H9 (cell line): Measurements from ENCODE around the gene CCDC93. TPM values are rescaled to one million over a fixed set of nuclear protein-coding genes. Genes with fewer than 3 reads are reported as not detected.

Source experiments
- DNase-seq: peaks from one replicate; pipeline ENCODE4 v3.0.0-alpha.2; 2017
- H2AFZ ChIP-seq: one replicate; pipeline ENCODE4 v1.6.1; 2013; ENCODE audit warnings: mild to moderate bottlenecking, low read length, control low read depth, moderate library complexity
- H2AK5ac ChIP-seq: 2 replicates; pipeline ENCODE4 v1.6.1; 2013; ENCODE audit warnings: low read length, control low read depth, mixed read lengths; ENCODE audit not compliant: insufficient read length
- H2BK120ac ChIP-seq: one replicate; pipeline ENCODE4 v1.6.1; 2013; ENCODE audit warnings: low read depth, mild to moderate bottlenecking, low read length, control low read depth, inconsistent platforms; ENCODE audit not compliant: poor library complexity, severe bottlenecking
- H2BK12ac ChIP-seq: 2 replicates; pipeline ENCODE4 v1.6.1; 2013; ENCODE audit warnings: low read length, control low read depth, mixed read lengths, low read depth; ENCODE audit not compliant: insufficient read length
- H2BK15ac ChIP-seq: 2 replicates; pipeline ENCODE4 v1.6.1; 2013; ENCODE audit warnings: low read depth, low read length, control low read depth
- H2BK20ac ChIP-seq: one replicate; pipeline ENCODE4 v1.6.1; 2013; ENCODE audit warnings: low read depth, mild to moderate bottlenecking, low read length, control low read depth, inconsistent platforms; ENCODE audit not compliant: poor library complexity, severe bottlenecking
- H2BK5ac ChIP-seq: 2 replicates; pipeline ENCODE4 v1.6.1; 2013; ENCODE audit warnings: low read length, control low read depth, mixed read lengths; ENCODE audit not compliant: insufficient read length
- H3K14ac ChIP-seq: 2 replicates; pipeline ENCODE4 v1.6.1; 2013; ENCODE audit warnings: low read length, control low read depth; ENCODE audit not compliant: insufficient read depth
- H3K18ac ChIP-seq: 2 replicates; pipeline ENCODE4 v1.6.1; 2013; ENCODE audit warnings: low read depth, mild to moderate bottlenecking, mixed read lengths, low read length, control low read depth; ENCODE audit not compliant: insufficient read length
- H3K23ac ChIP-seq: 2 replicates; pipeline ENCODE4 v1.6.1; 2013; ENCODE audit warnings: low read length, control low read depth, mixed read lengths, low read depth; ENCODE audit not compliant: insufficient read length
- H3K23me2 ChIP-seq: 2 replicates; pipeline ENCODE4 v1.6.1; 2013; ENCODE audit warnings: low read depth, mild to moderate bottlenecking, mixed read lengths, low read length, control low read depth; ENCODE audit not compliant: insufficient read length, poor library complexity, severe bottlenecking
- H3K27ac ChIP-seq: 2 replicates; pipeline ENCODE4 v1.5.1; 2013; ENCODE audit warnings: low read length, control low read depth, mixed read lengths, low read depth; ENCODE audit not compliant: insufficient read length
- H3K27me3 ChIP-seq: 2 replicates; pipeline ENCODE4 v1.6.1; 2013; ENCODE audit warnings: low read length, control low read depth, inconsistent platforms; ENCODE audit not compliant: insufficient read depth
- H3K4ac ChIP-seq: 2 replicates; pipeline ENCODE4 v1.6.1; 2013; ENCODE audit warnings: low read depth, mild to moderate bottlenecking, control low read depth, inconsistent platforms, low read length, moderate library complexity
- H3K4me1 ChIP-seq: 2 replicates; pipeline ENCODE4 v1.6.1; 2013; ENCODE audit warnings: low read length, control low read depth, inconsistent platforms; ENCODE audit not compliant: insufficient read depth
- H3K4me2 ChIP-seq: 2 replicates; pipeline ENCODE4 v1.6.1; 2013; ENCODE audit warnings: low read length, control low read depth, mixed read lengths; ENCODE audit not compliant: insufficient read length, insufficient read depth
- H3K56ac ChIP-seq: 2 replicates; pipeline ENCODE4 v1.6.1; 2013; ENCODE audit warnings: low read depth, mild to moderate bottlenecking, mixed read lengths, low read length, control low read depth; ENCODE audit not compliant: insufficient read length
- H3K79me1 ChIP-seq: 2 replicates; pipeline ENCODE4 v1.6.1; 2013; ENCODE audit warnings: low read depth, mild to moderate bottlenecking, moderate library complexity, low read length, control low read depth, inconsistent platforms; ENCODE audit not compliant: insufficient read depth, poor library complexity, severe bottlenecking
- H3K79me2 ChIP-seq: 2 replicates; pipeline ENCODE4 v1.6.1; 2013; ENCODE audit warnings: low read length, control low read depth, inconsistent platforms; ENCODE audit not compliant: insufficient read depth
- H3K9ac ChIP-seq: 2 replicates; pipeline ENCODE4 v1.6.1; 2013; ENCODE audit warnings: low read length, control low read depth, mixed read lengths; ENCODE audit not compliant: insufficient read length; ENCODE audit errors: extremely low read depth
- H3K9me3 ChIP-seq: one replicate; pipeline ENCODE4 v1.6.1; 2013; ENCODE audit warnings: low read depth, low read length, inconsistent platforms; ENCODE audit not compliant: control insufficient read depth
- H3T11ph ChIP-seq: one replicate; pipeline ENCODE4 v1.6.1; 2013; ENCODE audit warnings: mild to moderate bottlenecking, low read length, control low read depth, inconsistent platforms
- H4K20me1 ChIP-seq: one replicate; pipeline ENCODE4 v1.6.1; 2013; ENCODE audit not compliant: control insufficient read depth, insufficient read length, insufficient read depth
- H4K5ac ChIP-seq: 2 replicates; pipeline ENCODE4 v1.6.1; 2013; ENCODE audit warnings: low read depth, mild to moderate bottlenecking, mixed read lengths, low read length, control low read depth; ENCODE audit not compliant: insufficient read length
- H4K8ac ChIP-seq: replicated peaks from 2 replicates; pipeline ENCODE4 v1.6.1; 2013; ENCODE audit warnings: low read length, control low read depth, mixed read lengths, low read depth; ENCODE audit not compliant: insufficient read length
- H4K91ac ChIP-seq: 2 replicates; pipeline ENCODE4 v1.6.1; 2013; ENCODE audit warnings: low read depth, mild to moderate bottlenecking, moderate library complexity, mixed read lengths, low read length, control low read depth; ENCODE audit not compliant: insufficient read length
- H3K27ac Mint-ChIP-seq, 3 experiments: 2 replicates in 2 of 3; 3 replicates in 1 of 3; pipeline ENCODE4 v1.8.0; 2020 to 2021; ENCODE audit warnings: mixed read lengths in 3 of 3, mild to moderate bottlenecking in 1 of 3, moderate library complexity in 1 of 3
- H3K27me3 Mint-ChIP-seq: 2 replicates; pipeline ENCODE4 v1.8.0; 2021; ENCODE audit warnings: low read depth, mild to moderate bottlenecking, moderate library complexity, mixed read lengths
- H3K36me3 Mint-ChIP-seq, 3 experiments: 2 replicates in 2 of 3; 3 replicates in 1 of 3; pipeline ENCODE4 v1.8.0; 2020 to 2021; ENCODE audit warnings: low read depth in 3 of 3, mixed read lengths in 3 of 3; ENCODE audit not compliant: insufficient read depth in 1 of 3
- H3K4me1 Mint-ChIP-seq, 2 experiments: 2 replicates each; pipeline ENCODE4 v1.8.0; 2020; ENCODE audit warnings: mixed read lengths in 2 of 2
- H3K4me3 Mint-ChIP-seq, 2 experiments: 2 replicates in 1 of 2; 3 replicates in 1 of 2; pipeline ENCODE4 v1.8.0; 2020 to 2021; ENCODE audit warnings: mild to moderate bottlenecking in 2 of 2, mixed read lengths in 2 of 2, moderate library complexity in 1 of 2
- H3K9me3 Mint-ChIP-seq, 2 experiments: 2 replicates in 1 of 2; 3 replicates in 1 of 2; pipeline ENCODE4 v1.8.0; 2020; ENCODE audit warnings: mild to moderate bottlenecking in 2 of 2, mixed read lengths in 2 of 2, moderate library complexity in 1 of 2
- WGBS: extraction: QIAGEN DNeasy Blood & Tissue Kit; methylation state at CpG from one replicate; pipeline ENCODE4 v1.1.7; 2013; ENCODE audit warnings: missing lambda C conversion rate, low lambda C conversion rate, mixed read lengths; ENCODE audit not compliant: insufficient read length; ENCODE audit errors: extremely low coverage; 5-methylcytosine and 5-hydroxymethylcytosine counted together
- total RNA-seq: library from RNA; stranded (reverse); gene quantifications from 2 replicates; pipeline ENCODE4 v1.2.1, GENCODE V29; 2021
- TF ChIP-seq, protein P1 (sequence below): fragments of 200-600 bp; sonication (generic); conservative IDR thresholded peaks from 3 replicates; pipeline ENCODE4 v1.8.0; 2021; ENCODE audit warnings: antibody characterized with exemption, mild to moderate bottlenecking

Gene CCDC93
- total RNA-seq, 1 experiment from 2014 or later: 16.4 TPM

DNA sequence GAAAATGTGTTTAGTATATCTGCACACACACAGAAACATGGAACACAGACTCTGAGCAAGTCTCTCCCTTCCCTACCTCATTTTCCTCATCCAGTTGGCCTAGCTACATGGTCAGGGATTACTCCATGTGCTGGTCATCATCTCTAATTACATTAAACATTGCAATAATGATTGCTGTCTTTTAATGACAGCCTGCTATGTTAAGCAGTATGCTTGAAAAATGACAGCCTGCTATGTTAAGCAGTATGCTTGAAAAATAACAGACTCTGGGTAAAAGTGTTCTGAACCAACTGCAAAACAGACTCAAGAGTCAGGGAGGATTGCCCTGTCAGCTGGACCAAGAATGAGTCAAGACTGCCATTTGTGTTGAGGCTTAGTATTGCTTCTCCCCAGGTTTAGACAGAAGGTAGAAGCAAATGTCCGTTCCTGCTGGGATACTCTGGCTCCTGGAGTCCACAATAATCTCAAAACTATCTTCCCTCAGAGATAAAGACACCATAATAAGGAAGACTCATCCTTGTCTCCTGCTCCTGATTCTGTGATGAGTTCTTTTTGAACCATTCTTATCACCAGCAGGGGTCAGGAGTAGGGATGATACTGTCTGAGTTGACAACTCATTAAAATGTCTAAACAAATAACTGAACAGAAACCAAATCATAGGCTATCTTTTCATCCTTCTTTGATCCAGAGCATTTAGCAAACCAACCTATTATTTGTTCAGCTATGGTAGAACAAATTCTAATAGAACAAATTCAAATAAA is 57.7 kb downstream of the CCDC93 start:
- WGBS: no CpG with 5 or more reads among the region's 1 CpG
- no peak overlapping the region for H3K56ac ChIP-seq
- no peak overlapping the region for H3K27ac ChIP-seq

More for the DNA sequence above, 57.7 kb downstream of the CCDC93 start:
- Mint-ChIP-seq H3K4me3 (no peak overlapping the region), H3K27ac (no peak overlapping the region), H3K9me3 (no peaks in the 10 kb centered on the region), H3K27me3 (no peaks in the 10 kb centered on the region), H3K36me3 (peaks cover 0 to 50% (median 28%) of the 10 kb centered on the region in 3 experiments; a peak in 5 of 7 replicates), H3K4me1 (peaks cover 3% of the 10 kb centered on the region in 2 experiments; a peak in 1 of 4 replicates)
- no peaks in the 10 kb centered on the region for H3K79me1 ChIP-seq
- H3K4me2 ChIP-seq: no peak overlapping the region
- H2BK20ac ChIP-seq: no peak overlapping the region
- H3K23me2 ChIP-seq: no peaks in the 10 kb centered on the region
- no peak overlapping the region for H3K9ac ChIP-seq
- no peak overlapping the region for H2BK120ac ChIP-seq
- TF ChIP-seq, protein P1, sequence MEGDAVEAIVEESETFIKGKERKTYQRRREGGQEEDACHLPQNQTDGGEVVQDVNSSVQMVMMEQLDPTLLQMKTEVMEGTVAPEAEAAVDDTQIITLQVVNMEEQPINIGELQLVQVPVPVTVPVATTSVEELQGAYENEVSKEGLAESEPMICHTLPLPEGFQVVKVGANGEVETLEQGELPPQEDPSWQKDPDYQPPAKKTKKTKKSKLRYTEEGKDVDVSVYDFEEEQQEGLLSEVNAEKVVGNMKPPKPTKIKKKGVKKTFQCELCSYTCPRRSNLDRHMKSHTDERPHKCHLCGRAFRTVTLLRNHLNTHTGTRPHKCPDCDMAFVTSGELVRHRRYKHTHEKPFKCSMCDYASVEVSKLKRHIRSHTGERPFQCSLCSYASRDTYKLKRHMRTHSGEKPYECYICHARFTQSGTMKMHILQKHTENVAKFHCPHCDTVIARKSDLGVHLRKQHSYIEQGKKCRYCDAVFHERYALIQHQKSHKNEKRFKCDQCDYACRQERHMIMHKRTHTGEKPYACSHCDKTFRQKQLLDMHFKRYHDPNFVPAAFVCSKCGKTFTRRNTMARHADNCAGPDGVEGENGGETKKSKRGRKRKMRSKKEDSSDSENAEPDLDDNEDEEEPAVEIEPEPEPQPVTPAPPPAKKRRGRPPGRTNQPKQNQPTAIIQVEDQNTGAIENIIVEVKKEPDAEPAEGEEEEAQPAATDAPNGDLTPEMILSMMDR: peak; percentile 33; the same call in 1 of the 3 replicates
- H3K14ac ChIP-seq: no peak overlapping the region
- H3K18ac ChIP-seq: no peak overlapping the region
- H3K79me2 ChIP-seq: no peaks in the 10 kb centered on the region
- no peak overlapping the region for H2AK5ac ChIP-seq
- no peak overlapping the region for H4K5ac ChIP-seq
- H3K27me3 ChIP-seq: no peaks in the 10 kb centered on the region
- DNase-seq: no peak
- H3T11ph ChIP-seq: no peak overlapping the region
- no peaks in the 10 kb centered on the region for H3K9me3 ChIP-seq
- H4K8ac ChIP-seq: no peak overlapping the region
- no peak overlapping the region for H2BK15ac ChIP-seq
- no peaks in the 10 kb centered on the region for H3K4me1 ChIP-seq
- H3K23ac ChIP-seq: no peak overlapping the region
- H2AFZ ChIP-seq: no peak overlapping the region
- no peak overlapping the region for H3K4ac ChIP-seq
- no peak overlapping the region for H2BK12ac ChIP-seq
- no peaks in the 10 kb centered on the region for H4K20me1 ChIP-seq
- H4K91ac ChIP-seq: no peak overlapping the region
- H2BK5ac ChIP-seq: no peak overlapping the region
